NCI-H526 treated with DMSO at 0.1 percent for 48 hours (cell line): ENCODE results near the gene LDHAL6A.
A peak's percentile ranks its signal among the peaks of the same experiment; 100 is the strongest.

Experiments
- DNase-seq: peaks from one replicate; lab custom pipeline; 2025; lab: John Stamatoyannopoulos, UW

LDHAL6A gene

DNA sequence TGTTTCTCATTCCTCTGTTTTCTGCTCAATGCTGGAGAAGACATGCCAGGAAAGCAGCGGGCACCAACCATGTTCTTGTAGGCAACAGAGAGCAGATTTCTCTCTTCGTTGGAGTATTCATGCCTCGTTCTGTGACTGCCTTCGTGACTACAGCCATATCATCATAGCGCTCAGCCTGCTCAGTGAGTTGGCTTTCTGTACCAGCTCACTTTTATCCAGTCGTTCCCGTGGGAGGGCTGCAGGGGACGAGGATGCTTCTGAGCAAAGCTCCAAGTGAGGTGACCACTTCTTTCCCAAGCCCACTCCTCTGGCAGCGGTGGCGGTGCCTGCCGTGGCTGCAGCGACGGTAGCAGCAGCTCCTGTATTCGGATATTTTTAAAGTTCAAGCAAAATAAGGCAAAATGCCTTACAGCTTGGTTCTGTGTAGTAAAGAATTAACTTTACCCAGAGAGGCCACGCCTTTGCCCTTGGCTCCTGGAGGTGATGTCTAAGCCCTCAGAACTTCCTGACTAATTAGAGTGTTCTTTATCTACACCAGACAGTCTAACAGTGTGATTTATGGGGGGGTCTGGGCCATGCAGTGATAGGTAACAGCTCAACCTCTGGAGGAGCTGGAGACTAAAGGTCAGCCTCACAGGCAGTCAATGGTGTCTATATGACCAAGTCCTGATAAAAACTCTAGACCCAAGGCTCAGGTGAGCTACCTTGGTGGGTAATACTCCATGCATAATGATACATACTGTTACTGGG lies 35.3 kb downstream of the LDHAL6A start:
- no peak for DNase-seq

GRCh38 chr11:18491924-18492323 lies 36.3 kb downstream of the LDHAL6A start:
- no peak for DNase-seq

DNA sequence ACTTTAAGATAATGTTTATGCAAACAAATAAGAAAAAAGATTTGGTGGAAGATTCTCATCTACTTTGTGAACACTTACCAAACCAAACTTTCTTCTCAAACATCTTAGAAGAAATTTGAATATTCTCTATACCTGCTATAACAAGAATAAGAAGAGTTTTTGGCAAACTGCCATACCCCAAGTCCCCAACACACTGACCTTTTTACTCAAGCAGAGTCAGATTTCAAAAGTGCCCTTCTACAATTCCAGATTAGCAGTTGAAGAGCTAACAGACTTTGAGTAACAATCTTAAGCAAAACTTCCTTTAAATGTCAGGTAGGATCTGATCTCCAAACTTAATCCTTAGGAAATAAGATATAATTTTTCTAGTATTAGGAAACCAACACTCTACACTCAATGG lies 37.2 kb downstream of the LDHAL6A start:
- DNase-seq, result no peak

DNA sequence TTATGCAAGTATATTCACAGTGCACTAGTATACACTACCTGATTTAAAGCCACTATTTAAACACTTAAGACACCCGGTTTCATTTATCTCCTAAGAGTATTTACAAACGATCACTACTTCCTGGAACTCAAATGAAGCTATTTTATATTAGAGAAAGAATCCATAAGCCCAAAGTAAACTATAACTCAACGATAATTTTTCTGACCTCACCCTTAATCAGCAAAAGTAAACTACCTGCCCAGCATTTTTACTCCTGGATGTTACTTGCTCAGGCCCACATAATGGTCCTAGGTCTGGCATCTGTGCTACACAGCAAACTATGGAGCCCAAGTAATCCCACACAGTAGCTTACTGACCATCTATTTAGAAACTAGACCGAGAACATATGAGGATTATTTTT lies 37.7 kb downstream of the LDHAL6A start:
- DNase-seq, result no peak

DNA sequence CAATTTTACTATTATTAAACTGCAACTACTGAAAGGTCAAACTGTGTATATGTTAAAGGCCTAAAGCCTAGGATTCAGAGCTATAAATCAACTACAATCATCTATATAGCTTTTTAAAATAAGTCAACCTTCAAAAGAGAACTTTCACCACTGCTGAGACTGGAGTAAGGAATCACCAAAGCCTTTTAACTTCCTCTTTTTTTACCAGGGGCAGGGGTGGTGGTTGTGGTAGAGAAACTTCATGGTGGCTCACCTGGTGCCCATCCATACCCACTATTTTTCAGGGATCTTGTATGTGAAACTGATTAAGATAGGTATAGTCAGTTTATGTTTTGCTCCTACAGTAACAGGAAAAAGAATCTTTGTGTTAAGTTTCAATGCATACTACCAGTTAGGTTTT lies 39.6 kb downstream of the LDHAL6A start:
- no peak for DNase-seq

DNA sequence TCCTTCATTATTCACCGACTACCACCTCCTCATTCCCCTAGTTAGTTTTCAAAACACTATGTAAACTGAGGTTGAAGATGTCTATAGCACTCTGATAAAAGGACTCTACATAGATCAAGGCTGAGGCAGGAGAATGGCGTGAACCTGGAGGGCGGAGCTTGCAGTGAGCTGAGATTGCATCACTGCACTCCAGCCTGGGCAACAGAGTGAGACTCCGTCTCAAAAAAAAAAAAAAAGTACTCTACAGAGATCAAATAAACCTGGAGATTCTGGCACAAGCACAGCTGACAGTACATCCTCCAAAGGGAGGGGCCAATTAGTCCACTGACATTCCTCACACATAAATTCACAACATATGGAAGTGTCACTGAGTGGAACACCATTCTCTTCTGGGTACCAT lies 40.0 kb downstream of the LDHAL6A start:
- no peak for DNase-seq

GRCh38 chr11:18498039-18498438 lies 42.4 kb downstream of the LDHAL6A start:
- no peak for DNase-seq

- no peak for DNase-seq
Measured at GRCh38 chr11:18501629-18502028, 46.0 kb downstream of the LDHAL6A start.

GRCh38 chr11:18502352-18502751 lies 46.7 kb downstream of the LDHAL6A start:
- DNase-seq, result no peak

DNA sequence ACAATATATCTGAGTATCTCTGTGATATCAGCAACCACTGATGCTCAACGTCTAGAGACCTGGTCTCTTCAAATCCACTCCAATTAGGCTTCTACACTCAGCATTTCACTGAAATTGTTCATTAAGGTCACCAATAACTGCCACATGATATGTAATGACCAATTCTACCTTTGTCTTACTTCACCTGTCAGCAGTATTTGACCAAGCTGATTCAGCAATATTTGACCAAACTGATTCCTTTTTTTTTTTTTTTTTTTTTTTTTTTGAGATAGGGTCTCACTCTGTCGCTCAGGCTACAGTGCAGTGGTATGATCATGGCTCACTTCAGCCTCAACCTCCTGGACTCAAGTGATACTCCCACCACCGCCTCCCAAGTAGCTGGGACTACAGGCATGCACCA lies 65.5 kb downstream of the LDHAL6A start:
- no peak for DNase-seq

DNA sequence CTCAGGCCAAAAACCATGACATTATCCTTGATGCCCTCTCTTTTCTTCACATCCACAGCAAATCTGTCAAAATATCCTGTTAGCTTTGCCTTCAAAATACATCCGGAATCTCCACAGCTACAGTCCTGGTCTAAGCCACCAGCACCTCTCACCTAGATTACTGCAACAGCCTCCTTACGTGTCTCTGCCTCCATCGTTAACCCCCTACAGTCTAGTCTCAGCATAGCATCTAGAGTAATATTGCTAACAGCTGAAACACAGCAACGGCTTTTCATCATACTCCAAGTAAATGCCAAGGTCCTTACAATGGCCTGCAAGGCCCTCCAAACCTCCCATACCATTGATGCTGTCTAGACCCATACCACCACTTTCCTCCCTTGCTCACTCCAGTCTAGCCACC lies 66.7 kb downstream of the LDHAL6A start:
- no peak for DNase-seq

- no peak for DNase-seq
Measured at GRCh38 chr11:18523084-18523483, 67.4 kb downstream of the LDHAL6A start.

DNA sequence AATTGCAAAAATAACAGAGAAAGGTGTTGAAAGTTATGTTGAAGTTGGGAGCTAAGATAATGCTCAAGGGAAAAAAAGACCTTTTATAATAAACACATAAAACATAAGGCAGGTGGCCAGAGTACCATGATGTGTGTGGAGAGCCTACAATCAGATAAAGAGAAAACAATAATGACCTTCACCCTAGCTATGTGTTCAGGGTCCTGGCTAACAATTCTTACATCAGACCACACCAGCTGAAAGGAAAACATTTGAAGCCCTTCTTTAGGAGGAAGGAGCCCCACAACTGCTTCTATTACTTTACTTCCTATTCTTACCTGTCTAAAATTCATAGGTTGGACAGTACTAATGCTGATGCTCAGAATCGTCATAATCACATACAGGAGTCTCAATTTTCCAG lies 68.6 kb downstream of the LDHAL6A start:
- no peak for DNase-seq

GRCh38 chr11:18526130-18526520 lies 70.5 kb downstream of the LDHAL6A start:
- no peak for DNase-seq

DNA sequence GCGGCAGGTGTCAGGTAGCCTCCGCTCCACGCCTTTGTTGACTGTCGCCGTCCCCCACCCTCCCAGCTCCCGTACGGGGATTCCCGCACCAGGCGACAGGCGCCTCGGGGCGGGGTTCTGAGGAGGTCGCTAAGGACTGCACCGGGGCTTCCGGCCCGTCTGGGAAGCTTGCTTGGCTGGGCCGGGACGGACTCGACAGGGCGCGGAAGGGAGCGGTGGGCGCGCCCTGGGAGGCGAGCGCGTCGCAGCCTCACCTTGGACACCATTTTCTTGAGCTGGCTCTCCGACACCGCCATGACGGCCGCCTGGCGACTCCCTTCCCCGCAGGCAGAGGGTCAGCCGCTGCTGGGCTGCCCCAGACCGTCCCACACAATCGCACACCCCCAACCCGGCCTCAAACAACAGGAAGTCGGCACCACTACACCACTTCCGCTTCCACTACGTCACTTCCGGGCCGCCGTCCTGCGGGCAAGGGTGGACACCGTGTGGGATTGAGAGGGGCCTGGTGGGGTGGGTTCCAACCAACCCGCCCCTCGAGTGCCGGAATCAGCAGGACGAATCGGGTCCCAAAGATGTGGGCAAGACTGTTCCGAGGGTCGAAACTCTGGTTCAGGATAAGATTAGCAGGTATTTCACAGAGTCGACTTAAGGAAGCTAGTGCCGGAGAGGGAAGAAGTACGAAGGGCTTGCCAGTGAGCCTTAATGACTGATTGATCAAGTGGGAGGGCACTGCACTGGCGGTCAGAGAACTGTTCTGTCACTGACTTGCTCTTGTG lies 71.1 kb downstream of the LDHAL6A start, which contains the start of gene TSG101:
Gene TSG101, minus strand, starts transcription at position 422 of the 776 bp plus-strand sequence. Its CDS starts 126 bp downstream, at position 296.
- DNase-seq, result peak; percentile 90

GRCh38 chr11:18527512-18527911 lies 71.9 kb downstream of the LDHAL6A start:
- DNase-seq, result no peak
